OCI-LY7 (cell line): ENCODE data around the gene TMEM143.

Experiments used
- CTCF ChIP-seq: fragments of 200-600 bp; sonication (generic); conservative IDR thresholded peaks from 2 replicates; pipeline ENCODE4 v1.5.1; 2014; ENCODE audit warnings: mild to moderate bottlenecking, antibody characterized with exemption, low read length, moderate library complexity, mixed read lengths
- EZH2phosphoT487 ChIP-seq: fragments of 200-600 bp; sonication (generic); IDR thresholded peaks from 2 replicates; pipeline ENCODE4 v1.6.1; 2018; ENCODE audit warnings: low read depth, borderline replicate concordance, mild to moderate bottlenecking, mixed run types, antibody characterized with exemption, low read length, moderate library complexity, mixed read lengths

- TF ChIP-seq CTCF (no peak), EZH2phosphoT487 (no peak)
These were observed 65.8 kb downstream of the TMEM143 start for GRCh38 chr19:48297975-48298374.
